Heart left ventricle (tissue), 13 donors: ENCODE data around the gene RAD51B.

ENCODE experiments used
- POLR2A ChIP-seq, 2 donors: fragments of 450-650 bp; IDR thresholded peaks; one replicate each; pipeline ENCODE4 v1.6.1; 2017; ENCODE audit warnings: antibody characterized with exemption in 2 of 2, mild to moderate bottlenecking in 2 of 2, moderate library complexity in 2 of 2
- TF ChIP-seq, protein P1 (sequence below), 12 donors: fragments of 200-600 bp; sonication (generic) in 4 of 12; IDR thresholded peaks; one replicate each; pipeline versions ENCODE4 v1.5.0 to v1.8.0; 2018 to 2022; ENCODE audit warnings: antibody characterized with exemption in 12 of 12, mild to moderate bottlenecking in 5 of 12
- donor health status: ischemic (EF 13 %, LVEDD 7.1; RV severe dilation, severe dysfunction).
- donor health status: DM: no; HTN: yes; CAD: no.
- donor health status: DM: no; HTN: no; CAD: no.
- donor health status: ischemic (EF 25% LVEDD 6.9; RV normal size, moderate dysfunction).
- donor health status: ischemic (EF 25% LVEDD 5.7; RV mildly dilated, moderate dysfunction).
- donor health status: ischemic (EF 35%, LVEDD 5.7; RV mildly dilated, moderate dysfunction).
- donor health status: nonischemic (EF 11% LVEDD 7.7; RV severe dilation, severe dysfunction).
- donor health status: DM: yes; HTN: yes; CAD: no.
- donor health status: PGD.
- donor health status: ischemic (EF 29% LVEDD 5.4; RV normal size, mild dysfunction).
- donor health status: nonischemic (EF 23%, LVEDD 6.1; RV moderate dilation, normal function).

DNA sequence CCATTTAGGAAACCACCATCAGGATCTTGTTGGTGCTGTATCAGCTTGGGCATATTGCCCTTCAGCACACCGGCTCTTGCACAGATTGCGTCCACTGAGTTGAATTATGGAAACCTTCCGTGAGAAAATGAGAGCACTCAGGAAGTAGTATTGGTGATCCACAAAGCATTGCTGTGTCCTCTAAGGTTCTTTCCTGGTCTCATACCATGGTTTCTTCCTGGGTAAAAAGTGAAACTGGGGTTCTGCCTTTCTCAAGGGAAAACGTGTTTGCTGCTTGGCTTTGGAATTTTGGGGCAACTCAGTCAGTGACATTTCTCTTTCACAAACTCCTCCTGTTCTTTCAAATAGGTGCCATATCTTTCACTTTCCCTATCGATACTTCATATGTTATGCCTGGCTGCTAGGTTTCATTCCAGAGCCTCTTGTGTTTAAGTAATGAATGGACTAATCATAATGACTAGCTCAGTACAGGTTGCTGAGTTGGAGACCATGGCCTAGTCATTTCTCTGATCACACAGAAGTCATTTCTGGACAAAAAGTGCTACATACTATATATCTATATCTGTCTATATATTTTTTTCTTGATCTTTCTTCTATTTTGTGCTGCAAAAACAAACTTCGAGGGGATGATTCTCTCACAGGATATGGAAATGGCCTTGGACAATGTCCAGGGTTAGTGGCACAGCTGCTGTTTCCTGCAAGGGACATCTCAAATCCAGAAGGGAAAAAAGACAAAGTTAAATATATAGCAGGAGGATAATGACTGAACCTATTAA, 549.9 kb downstream of the RAD51B start:
- TF ChIP-seq POLR2A (IDR thresholded peaks at IDR 0.05): no peak
- TF ChIP-seq, protein P1, sequence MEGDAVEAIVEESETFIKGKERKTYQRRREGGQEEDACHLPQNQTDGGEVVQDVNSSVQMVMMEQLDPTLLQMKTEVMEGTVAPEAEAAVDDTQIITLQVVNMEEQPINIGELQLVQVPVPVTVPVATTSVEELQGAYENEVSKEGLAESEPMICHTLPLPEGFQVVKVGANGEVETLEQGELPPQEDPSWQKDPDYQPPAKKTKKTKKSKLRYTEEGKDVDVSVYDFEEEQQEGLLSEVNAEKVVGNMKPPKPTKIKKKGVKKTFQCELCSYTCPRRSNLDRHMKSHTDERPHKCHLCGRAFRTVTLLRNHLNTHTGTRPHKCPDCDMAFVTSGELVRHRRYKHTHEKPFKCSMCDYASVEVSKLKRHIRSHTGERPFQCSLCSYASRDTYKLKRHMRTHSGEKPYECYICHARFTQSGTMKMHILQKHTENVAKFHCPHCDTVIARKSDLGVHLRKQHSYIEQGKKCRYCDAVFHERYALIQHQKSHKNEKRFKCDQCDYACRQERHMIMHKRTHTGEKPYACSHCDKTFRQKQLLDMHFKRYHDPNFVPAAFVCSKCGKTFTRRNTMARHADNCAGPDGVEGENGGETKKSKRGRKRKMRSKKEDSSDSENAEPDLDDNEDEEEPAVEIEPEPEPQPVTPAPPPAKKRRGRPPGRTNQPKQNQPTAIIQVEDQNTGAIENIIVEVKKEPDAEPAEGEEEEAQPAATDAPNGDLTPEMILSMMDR (IDR thresholded peaks at IDR 0.05): no peak
